Smooth muscle cell of bladder (primary cell): ENCODE results near the gene ABHD10. TPM values are rescaled to one million over a fixed set of nuclear protein-coding genes. Genes with fewer than 3 reads are reported as not detected.

Experiments
- total RNA-seq: library from RNA; depleted of rRNA; stranded (reverse); fragments of >200 nt; gene quantifications from 2 replicates; pipeline ENCODE4 v1.2.3, GENCODE V29; 2014

The ABHD10 gene
- 37.5 and 39.1 TPM in 2 replicates for total RNA-seq

DNA sequence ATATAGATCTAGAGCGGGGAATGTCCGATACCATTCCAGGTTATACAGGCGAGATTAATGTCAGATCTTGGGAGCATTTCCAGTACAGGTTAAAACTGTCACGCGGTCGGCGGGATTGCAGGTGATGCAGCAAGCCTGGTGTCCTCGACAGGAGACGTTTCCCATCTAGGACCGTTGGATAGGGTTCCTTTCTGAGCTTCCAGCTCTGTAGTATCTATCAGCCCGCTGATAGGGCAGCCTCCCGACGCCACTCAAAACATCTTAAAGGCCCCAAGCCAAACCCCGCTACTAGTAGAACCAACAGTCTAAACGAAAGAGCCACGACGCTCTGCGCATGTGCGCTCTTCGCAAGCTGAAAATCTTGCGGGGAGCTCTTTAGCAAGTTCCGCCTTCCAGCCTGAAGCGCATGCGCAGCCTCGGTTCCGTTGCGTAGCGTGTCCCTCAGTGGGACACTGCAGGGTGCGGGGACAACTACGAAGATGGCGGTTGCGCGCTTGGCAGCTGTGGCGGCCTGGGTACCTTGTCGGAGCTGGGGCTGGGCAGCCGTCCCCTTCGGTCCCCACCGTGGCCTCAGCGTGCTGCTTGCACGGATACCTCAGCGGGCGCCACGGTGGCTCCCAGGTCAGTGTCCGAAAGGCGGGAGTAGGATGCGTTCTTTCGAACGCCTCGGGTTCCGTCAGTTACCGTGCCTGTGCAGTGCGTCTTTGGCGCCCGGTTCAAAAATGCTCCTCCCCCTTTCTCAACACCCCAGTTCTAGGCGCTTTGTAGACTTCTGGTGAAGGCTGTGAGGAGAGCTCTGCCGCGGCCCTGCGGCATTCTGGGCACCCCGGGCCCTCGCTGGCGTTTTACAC is at the start of gene ABHD10:
Gene ABHD10 (plus strand): TSS at position 444 of the 851 bp plus-strand sequence. CDS start 36 bp downstream, at position 480.

DNA sequence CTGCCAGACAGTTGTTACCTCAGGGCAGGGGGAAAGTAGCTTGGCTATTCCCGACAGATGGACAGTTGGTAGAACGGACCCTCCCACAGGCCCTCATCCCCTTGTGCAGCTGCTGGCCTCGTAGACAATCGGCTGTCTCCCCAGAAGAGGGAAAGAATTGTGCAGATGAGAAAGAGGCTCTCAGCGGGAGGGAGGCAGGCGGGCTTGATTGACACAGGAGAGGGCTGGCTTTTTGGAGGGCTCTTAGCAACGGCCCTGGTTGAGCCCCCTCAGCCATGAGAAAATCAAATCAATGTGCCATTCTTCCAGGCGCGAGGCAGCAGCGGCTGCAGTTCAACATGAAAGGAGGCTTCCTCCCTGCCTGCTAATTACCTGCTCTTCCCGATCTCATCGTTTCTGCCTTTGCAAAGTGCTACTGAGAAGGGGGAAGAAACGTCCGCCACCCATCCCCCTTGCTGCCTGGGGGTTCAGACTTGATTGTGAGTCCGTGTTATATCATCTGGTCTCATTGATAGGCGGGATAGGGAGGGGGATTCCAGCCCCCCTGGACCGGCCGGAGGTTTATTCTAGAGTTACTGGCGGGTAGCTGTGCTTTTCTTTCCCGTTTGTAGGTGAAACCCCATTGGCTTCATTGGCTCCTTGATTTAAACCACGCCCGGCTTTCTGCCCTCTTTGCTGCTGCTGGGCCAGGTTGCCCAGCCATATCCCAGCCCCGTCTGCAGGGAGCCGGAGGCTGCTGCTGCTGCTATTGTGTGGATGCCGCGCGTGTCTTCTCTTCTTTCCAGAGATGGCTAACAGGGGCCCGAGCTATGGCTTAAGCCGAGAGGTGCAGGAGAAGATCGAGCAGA is 20.0 kb downstream of the ABHD10 start, which contains the start of gene TAGLN3:
Gene TAGLN3 (plus strand): TSS at position 287 of the 848 bp plus-strand sequence. CDS start 501 bp downstream, at position 788.

DNA sequence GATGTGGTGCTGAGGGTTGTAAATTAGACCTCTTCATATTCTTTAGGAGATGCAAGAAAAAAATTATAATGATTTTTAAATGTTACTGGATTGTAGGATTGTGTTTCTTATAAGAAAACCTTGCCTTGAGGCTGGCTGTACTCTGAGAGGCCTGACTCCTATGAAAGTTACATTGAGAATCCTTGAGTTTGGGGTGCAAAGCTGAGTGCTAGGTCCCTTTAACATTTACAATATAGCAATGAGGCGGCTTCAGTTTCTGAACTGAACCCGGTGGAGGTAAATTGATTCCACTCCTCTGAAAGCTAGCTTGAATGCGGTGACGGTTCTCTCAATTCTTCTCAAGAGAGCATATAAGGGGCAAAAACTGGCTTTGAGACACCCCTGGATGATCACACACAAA is 55.6 kb downstream of the ABHD10 start, which contains the start of gene TMPRSS7:
Gene TMPRSS7 (plus strand): TSS at position 301 of the 400 bp plus-strand sequence. CDS start 110 bp downstream, outside the sequence.

Other genes starting within 250 kb of the ABHD10 start
- 57.5 and 58.2 TPM in 2 replicates for gene PHLDB2, start 119.8 kb upstream of the ABHD10 start, total RNA-seq
- gene TAGLN3, start 19.9 kb downstream of the ABHD10 start, total RNA-seq: 0.71 and 0.74 TPM in 2 replicates
- gene TMPRSS7, start 55.7 kb downstream of the ABHD10 start, total RNA-seq: not detected in 2 replicates
- 5.7 and 10.5 TPM in 2 replicates for gene C3orf52, start 107.4 kb downstream of the ABHD10 start, total RNA-seq
- gene GCSAM, start 154.2 kb downstream of the ABHD10 start, total RNA-seq: not detected in 2 replicates